ENCODE results near the gene RINL.
"Not testable (repeated sequence)": the region's sequence is repeated elsewhere in the genome, so short reads cannot be mapped to it uniquely, and the experiment has no call there.

RINL gene

GRCh38 chr19:38869836-38870607, 8.1 kb downstream of the RINL start:
- DNase-seq (ENCODE audit: low spot score in 2 of 2) (peak; percentile 94 to 95), ATAC-seq (peak; percentile 88)
- Mint-ChIP-seq H3K4me3 (peak overlapping the region; percentile 88), H3K4me1 (peaks cover 41% of the 10 kb centered on the region), H3K36me3 (peaks cover 95% of the 10 kb centered on the region), H3K27ac (peak overlapping the region; percentile 90), H3K9me3 (no peaks in the 10 kb centered on the region)

- H3K9me3 Mint-ChIP-seq: no peaks in the 10 kb centered on the region
Measured at GRCh38 chr19:38869160-38869835, 8.8 kb downstream of the RINL start.

DNA sequence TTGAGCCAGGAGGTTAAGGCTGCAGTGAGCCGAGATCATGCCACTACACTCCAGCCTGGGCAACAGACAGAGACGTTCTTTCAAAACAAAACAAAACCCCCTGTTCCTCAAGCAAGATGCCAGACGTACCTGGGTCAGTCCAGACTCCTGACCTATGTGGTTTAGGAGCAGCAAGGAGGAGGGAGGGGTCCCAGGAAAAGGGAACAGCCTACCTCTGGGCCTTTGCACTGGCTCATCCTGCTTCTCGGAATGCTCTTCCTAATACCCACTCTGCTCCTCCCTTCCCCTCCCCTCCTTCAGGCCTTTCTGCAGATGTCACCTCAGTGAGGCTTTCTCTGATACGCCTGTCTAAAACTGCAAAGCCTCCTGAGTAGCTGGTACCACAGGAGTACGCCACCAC, 9.5 kb downstream of the RINL start:
- Mint-ChIP-seq H3K4me1 (peaks cover 52% of the 10 kb centered on the region), H3K36me3 (peaks cover 88% of the 10 kb centered on the region), H3K9me3 (no peaks in the 10 kb centered on the region), H3K4me3 (peak overlapping the region; percentile 88), H3K27ac (peak overlapping the region; percentile 90)
- no peak for DNase-seq (ENCODE audit: low spot score in 2 of 2)
- ATAC-seq: no peak

More at GRCh38 chr19:38869160-38869835, 8.8 kb downstream of the RINL start:
- Mint-ChIP-seq H3K36me3 (peaks cover 95% of the 10 kb centered on the region), H3K4me3 (peak overlapping the region; percentile 88), H3K4me1 (peaks cover 48% of the 10 kb centered on the region), H3K27ac (peak overlapping the region; percentile 90)
- DNase-seq (ENCODE audit: low spot score in 2 of 2) (peak in 1 of 2 donors; percentile 70), ATAC-seq (peak; percentile 5)

- H3K27ac Mint-ChIP-seq: no peak overlapping the region
- H3K9me3 Mint-ChIP-seq: no peaks in the 10 kb centered on the region
- H3K36me3 Mint-ChIP-seq: peaks cover 75% of the 10 kb centered on the region
- ATAC-seq (no peak), DNase-seq (ENCODE audit: low spot score in 2 of 2) (no peak)
- H3K4me1 Mint-ChIP-seq: peaks cover 52% of the 10 kb centered on the region
- H3K4me3 Mint-ChIP-seq: no peak overlapping the region
Measured at GRCh38 chr19:38867171-38867780, 10.8 kb downstream of the RINL start.

- ATAC-seq (no peak), DNase-seq (ENCODE audit: low spot score in 2 of 2) (no peak)
- H3K4me1 Mint-ChIP-seq: peaks cover 37% of the 10 kb centered on the region
- H3K9me3 Mint-ChIP-seq: no peaks in the 10 kb centered on the region
- no peak overlapping the region for H3K4me3 Mint-ChIP-seq
- H3K27ac Mint-ChIP-seq: no peak overlapping the region
- peaks cover 29% of the 10 kb centered on the region for H3K36me3 Mint-ChIP-seq
Measured at GRCh38 chr19:38862321-38863059, 15.6 kb downstream of the RINL start.

DNA sequence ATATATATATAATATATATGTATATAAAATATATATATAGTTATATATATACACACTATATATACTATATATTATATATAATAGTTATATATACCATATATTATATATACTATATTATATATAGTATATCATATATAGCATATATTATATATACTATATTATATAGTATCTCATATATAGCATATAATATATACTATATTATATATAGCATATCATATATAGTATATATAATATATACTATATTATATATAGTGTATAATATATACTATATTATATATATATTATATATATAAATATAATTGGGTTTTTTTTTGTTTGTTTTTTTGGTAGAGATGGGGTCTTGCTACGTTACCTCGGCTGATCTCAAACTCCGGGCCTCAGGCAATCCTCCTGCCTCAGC, 16.7 kb downstream of the RINL start:
- Mint-ChIP-seq H3K9me3 (no peaks in the 10 kb centered on the region), H3K4me3 (no peak overlapping the region), H3K4me1 (peaks cover 48% of the 10 kb centered on the region), H3K27ac (no peak overlapping the region), H3K36me3 (peaks cover 29% of the 10 kb centered on the region)
- DNase-seq (ENCODE audit: low spot score in 2 of 2): no peak
- no peak for ATAC-seq

DNA sequence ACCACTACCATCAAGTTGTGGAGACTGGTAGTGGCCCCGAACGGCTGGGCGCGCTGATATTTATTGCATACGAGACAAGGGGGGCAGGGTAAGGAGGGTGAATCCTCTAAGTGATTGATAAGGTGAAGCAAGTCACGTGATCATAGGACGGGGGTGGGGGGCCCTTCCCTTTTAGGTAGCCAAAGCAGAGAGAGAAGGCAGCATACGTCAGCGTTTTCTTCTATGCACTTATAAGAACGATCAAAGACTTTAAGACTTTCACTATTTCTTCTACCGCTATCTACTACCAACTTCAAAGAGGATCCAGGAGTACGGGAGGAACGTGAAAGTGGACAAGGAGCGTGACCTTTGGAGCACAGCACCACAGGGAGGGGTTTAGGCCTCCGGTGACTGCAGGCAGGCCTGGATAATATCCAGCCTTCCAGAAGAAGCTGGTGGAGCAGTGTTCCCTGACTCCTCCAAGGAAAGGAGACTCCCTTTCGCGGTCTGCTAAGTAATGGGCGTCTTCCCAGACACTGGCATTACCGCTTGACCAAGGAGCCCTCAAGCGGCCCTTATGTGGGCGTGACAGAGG, 18.4 kb downstream of the RINL start:
- Mint-ChIP-seq H3K36me3 (peaks cover 13% of the 10 kb centered on the region), H3K4me1 (peaks cover 36% of the 10 kb centered on the region), H3K27ac (peak overlapping the region; percentile 24)
- ATAC-seq; H3K4me3 Mint-ChIP-seq; DNase-seq (ENCODE audit: low spot score in 2 of 2); H3K9me3 Mint-ChIP-seq: not testable (repeated sequence)

- Mint-ChIP-seq H3K4me1 (peaks cover 38% of the 10 kb centered on the region), H3K27ac (peak overlapping the region; percentile 86), H3K9me3 (no peaks in the 10 kb centered on the region), H3K4me3 (peak overlapping the region; percentile 44), H3K36me3 (peaks cover 16% of the 10 kb centered on the region)
- no peak for DNase-seq (ENCODE audit: low spot score in 2 of 2)
- ATAC-seq: no peak
Measured at GRCh38 chr19:38856813-38857212, 21.3 kb downstream of the RINL start.

- not testable (repeated sequence) for H3K27ac Mint-ChIP-seq; ATAC-seq; H3K4me3 Mint-ChIP-seq; DNase-seq (ENCODE audit: low spot score in 2 of 2); H3K9me3 Mint-ChIP-seq
- Mint-ChIP-seq H3K4me1 (peaks cover 49% of the 10 kb centered on the region), H3K36me3 (peaks cover 27% of the 10 kb centered on the region)
Measured at GRCh38 chr19:38855751-38856150, 22.3 kb downstream of the RINL start.

DNA sequence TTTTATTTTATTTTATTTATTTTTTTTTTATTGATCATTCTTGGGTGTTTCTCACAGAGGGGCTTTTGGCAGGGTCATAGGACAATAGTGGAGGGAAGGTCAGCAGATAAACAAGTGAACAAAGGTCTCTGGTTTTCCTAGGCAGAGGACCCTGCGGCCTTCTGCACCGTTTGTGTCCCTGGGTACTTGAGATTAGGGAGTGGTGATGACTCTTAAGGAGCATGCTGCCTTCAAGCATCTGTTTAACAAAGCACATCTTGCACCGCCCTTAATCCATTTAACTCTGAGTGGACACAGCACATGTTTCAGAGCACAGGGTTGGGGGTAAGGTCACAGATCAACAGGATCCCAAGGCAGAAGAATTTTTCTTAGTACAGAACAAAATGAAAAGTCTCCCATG, 23.1 kb downstream of the RINL start:
- H3K27ac Mint-ChIP-seq; ATAC-seq; H3K4me3 Mint-ChIP-seq; H3K9me3 Mint-ChIP-seq; DNase-seq (ENCODE audit: low spot score in 2 of 2): not testable (repeated sequence)
- peaks cover 49% of the 10 kb centered on the region for H3K4me1 Mint-ChIP-seq
- peaks cover 35% of the 10 kb centered on the region for H3K36me3 Mint-ChIP-seq

DNA sequence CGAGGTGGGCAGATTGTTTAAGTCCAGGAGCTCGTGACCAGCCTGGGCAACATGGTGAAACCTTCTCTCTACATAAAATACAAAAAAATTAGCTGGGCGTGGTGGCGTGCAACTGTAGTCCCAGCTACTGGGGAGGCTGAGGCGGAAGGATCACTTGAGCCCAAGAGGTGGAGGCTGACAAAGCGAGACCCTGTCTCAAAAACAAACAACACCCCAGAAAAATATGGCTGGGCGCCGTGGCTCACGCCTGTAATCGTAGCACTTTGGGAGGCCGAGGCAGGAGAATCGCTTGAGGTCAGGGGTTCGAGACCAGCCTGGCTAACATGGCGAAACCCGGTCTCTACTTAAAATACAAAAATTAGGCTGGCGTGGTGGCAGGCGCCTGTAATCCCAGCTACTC, 24.9 kb downstream of the RINL start:
- H3K36me3 Mint-ChIP-seq: peaks cover 52% of the 10 kb centered on the region
- peak overlapping the region; percentile 98 for H3K27ac Mint-ChIP-seq
- DNase-seq (ENCODE audit: low spot score in 2 of 2) (no peak), ATAC-seq (no peak)
- no peaks in the 10 kb centered on the region for H3K9me3 Mint-ChIP-seq
- H3K4me1 Mint-ChIP-seq: peaks cover 50% of the 10 kb centered on the region
- H3K4me3 Mint-ChIP-seq: peak overlapping the region; percentile 94

DNA sequence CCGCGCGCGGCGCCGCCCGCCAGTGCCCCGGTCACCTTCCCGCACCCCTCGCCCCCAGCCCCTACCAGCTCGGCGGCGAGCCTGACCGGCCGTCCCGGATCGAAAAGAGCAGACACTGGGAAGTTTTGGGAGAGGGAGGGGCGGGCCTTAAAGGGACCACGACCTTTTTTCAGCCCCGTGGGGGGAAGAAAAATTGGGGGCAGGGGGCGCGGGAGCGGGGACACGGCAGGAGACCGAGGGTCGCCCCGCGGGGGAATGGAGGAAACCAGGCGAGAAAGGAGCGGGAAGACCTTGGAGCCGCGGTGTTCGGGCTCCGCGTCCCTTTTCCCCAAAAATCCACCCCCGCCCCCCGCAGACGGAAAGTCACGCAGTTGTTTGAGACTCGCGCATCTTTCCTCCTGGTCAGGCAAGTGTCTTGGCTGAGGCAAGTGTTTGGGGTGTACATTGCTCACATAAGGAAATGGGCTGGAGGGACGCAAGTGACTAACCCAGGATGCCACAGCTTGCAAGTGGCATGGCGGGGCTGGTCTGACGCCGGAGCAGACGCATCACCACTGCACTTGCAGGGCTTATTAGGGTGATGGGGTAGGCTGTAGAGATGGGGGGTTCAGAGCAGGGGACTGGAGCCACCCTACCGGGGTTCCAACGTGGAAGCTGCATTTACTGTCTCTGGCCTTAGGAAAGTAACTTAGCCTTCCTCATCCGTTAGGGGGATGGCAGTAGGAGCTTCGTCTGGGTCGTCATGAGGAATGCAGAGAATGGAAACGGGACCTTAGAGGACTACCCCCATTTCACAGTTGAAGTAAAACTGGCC, 25.6 kb downstream of the RINL start:
- DNase-seq (ENCODE audit: low spot score in 2 of 2) (peak; percentile 52 to 81), ATAC-seq (peak; percentile 34)
- H3K4me1 Mint-ChIP-seq: peaks cover 50% of the 10 kb centered on the region
- no peaks in the 10 kb centered on the region for H3K9me3 Mint-ChIP-seq
- peaks cover 58% of the 10 kb centered on the region for H3K36me3 Mint-ChIP-seq
- H3K4me3 Mint-ChIP-seq: peak overlapping the region; percentile 94
- peak overlapping the region; percentile 98 for H3K27ac Mint-ChIP-seq

GRCh38 chr19:38851622-38852230, 26.3 kb downstream of the RINL start:
- Mint-ChIP-seq H3K4me1 (peaks cover 50% of the 10 kb centered on the region), H3K4me3 (peak overlapping the region; percentile 94), H3K9me3 (no peaks in the 10 kb centered on the region), H3K27ac (peak overlapping the region; percentile 98), H3K36me3 (peaks cover 59% of the 10 kb centered on the region)
- DNase-seq (ENCODE audit: low spot score in 2 of 2) (peak; percentile 88 to 95), ATAC-seq (peak; percentile 12)

All from stimulated activated effector memory CD8-positive, alpha-beta T cell treated with anti-CD3 and anti-CD28 coated beads, Interleukin-12 subunit alpha, Interleukin-12 subunit beta, amount 100 ng/mL, for 72 hours (primary cell).